ENCODE measurements around the gene BMI1. TPM values are rescaled to one million over a fixed set of nuclear protein-coding genes. Genes with fewer than 3 reads are reported as not detected.

BMI1 gene
- 21.6 to 33.1 TPM (median 22.0 TPM) in 3 replicates for polyA plus RNA-seq
- polyA plus RNA-seq (2011; ENCODE audit: low read depth), result 32.6 TPM
- 18.4 and 37.5 TPM in 2 replicates for polyA plus RNA-seq (2011; cell fraction: cytosol; rRNA removed)
- 19.7 and 28.5 TPM in 2 replicates for polyA plus RNA-seq (2011; cell fraction: nucleus; rRNA removed)
- 19.4 and 29.1 TPM in 2 replicates for polyA plus RNA-seq (2012; ENCODE audit: low replicate concordance)
- 22.3 to 46.3 TPM (median 46.3 TPM) in 3 replicates for polyA minus RNA-seq
- polyA minus RNA-seq (2011; cell fraction: cytosol; rRNA and poly(A)+ RNA removed), result 32.0 TPM
- polyA minus RNA-seq (2011; cell fraction: nucleus; rRNA and poly(A)+ RNA removed), result 4.9 and 18.2 TPM in 2 replicates

DNA sequence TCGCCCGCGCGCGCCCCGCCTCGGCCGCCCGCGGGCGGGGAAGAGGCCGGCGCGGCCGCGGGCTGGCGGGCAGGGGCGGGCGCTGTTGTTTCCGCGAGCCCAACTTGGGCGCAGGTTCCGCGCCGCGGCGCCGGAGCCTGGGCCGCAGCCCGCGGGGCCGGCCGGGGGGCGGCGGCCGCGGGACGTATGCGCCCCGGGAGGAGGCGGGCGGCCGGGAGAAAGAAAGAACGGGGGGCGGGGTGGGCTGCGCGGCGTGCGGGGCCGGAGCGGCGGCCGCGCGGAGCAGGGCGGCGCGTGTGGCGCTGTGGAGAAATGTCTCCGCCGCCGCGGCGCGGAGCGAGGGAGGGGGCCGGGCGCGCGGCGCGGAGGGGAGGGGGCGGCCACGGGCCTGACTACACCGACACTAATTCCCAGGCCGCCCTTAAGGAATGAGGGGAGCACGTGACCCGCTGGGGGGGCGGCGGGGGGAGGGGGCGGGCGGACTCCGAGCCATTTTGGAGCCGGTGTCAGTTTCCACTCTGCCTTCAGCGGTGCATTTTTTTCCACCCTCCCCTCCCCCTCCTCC lies at the start of gene BMI1:
BMI1 (plus strand) TSS at position 509 of the 565 bp plus-strand sequence. CDS start 5,351 bp downstream, outside the sequence.
- Histone ChIP-seq H3K4me2 (ENCODE audit: control insufficient read depth, extremely low read depth, insufficient read depth, low read depth, low read length) (peak within 1 kb of the TSS; percentile 76), H3K27ac (ENCODE audit: control insufficient read depth, insufficient read depth, low read length) (peak within 1 kb of the TSS; percentile 36), H3K9me1 (ENCODE audit: control insufficient read depth, extremely low read depth, insufficient read depth, low read length) (no peaks in the 10 kb centered on the region), H2AFZ (ENCODE audit: control insufficient read depth, low read length) (peak within 1 kb of the TSS; percentile 60), H3K9ac (ENCODE audit: control insufficient read depth, extremely low read depth, insufficient read depth, low read length) (peak within 1 kb of the TSS; percentile 79), H3K36me3 (ENCODE audit: control insufficient read depth in 2 of 2, extremely low read depth in 1 of 2, insufficient read depth in 2 of 2, low read length in 2 of 2) (no peaks in the 10 kb centered on the region), H3K27me3 (ENCODE audit: control insufficient read depth, extremely low read depth, insufficient read depth, low read length) (peaks cover 14% of the 10 kb centered on the region), H4K20me1 (ENCODE audit: control insufficient read depth, extremely low read depth, insufficient read depth, low read length) (no peaks in the 10 kb centered on the region), H3K9me3 (ENCODE audit: control insufficient read depth, low read depth, low read length) (no peaks in the 10 kb centered on the region), H3K4me3 (ENCODE audit: control insufficient read depth in 2 of 3, extremely low read depth in 1 of 3, insufficient read depth in 2 of 3, low read depth in 1 of 3, low read length in 3 of 3) (peak within 1 kb of the TSS; percentile 70 to 86 (median 74)), H3K79me2 (ENCODE audit: control insufficient read depth, insufficient read depth, low read length) (peaks cover 1% of the 10 kb centered on the region), H3K4me1 (ENCODE audit: control insufficient read depth, extremely low read depth, insufficient read depth, low read length) (peaks cover 21% of the 10 kb centered on the region)
- no peak for DNase-seq (ENCODE audit: low read depth, low spot score)
- no peak for FAIRE-seq
- dilution Hi-C loops (cut with MboI; ENCODE audit: extremely low pct_ligation_motif_present, low sequenced_read_pairs), result no loop called here
- TF ChIP-seq, protein P1, sequence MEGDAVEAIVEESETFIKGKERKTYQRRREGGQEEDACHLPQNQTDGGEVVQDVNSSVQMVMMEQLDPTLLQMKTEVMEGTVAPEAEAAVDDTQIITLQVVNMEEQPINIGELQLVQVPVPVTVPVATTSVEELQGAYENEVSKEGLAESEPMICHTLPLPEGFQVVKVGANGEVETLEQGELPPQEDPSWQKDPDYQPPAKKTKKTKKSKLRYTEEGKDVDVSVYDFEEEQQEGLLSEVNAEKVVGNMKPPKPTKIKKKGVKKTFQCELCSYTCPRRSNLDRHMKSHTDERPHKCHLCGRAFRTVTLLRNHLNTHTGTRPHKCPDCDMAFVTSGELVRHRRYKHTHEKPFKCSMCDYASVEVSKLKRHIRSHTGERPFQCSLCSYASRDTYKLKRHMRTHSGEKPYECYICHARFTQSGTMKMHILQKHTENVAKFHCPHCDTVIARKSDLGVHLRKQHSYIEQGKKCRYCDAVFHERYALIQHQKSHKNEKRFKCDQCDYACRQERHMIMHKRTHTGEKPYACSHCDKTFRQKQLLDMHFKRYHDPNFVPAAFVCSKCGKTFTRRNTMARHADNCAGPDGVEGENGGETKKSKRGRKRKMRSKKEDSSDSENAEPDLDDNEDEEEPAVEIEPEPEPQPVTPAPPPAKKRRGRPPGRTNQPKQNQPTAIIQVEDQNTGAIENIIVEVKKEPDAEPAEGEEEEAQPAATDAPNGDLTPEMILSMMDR (optimal IDR thresholded peaks at IDR 0.05 in 1 of 3, IDR thresholded peaks at IDR 0.05 in 1 of 3, conservative IDR thresholded peaks at IDR 0.05 in 1 of 3; ENCODE audit: extremely low read depth in 1 of 3, insufficient read depth in 2 of 3, low read length in 3 of 3), result no peak
- TF ChIP-seq EZH2 (IDR thresholded peaks at IDR 0.05; ENCODE audit: low read length), result no peak

DNA sequence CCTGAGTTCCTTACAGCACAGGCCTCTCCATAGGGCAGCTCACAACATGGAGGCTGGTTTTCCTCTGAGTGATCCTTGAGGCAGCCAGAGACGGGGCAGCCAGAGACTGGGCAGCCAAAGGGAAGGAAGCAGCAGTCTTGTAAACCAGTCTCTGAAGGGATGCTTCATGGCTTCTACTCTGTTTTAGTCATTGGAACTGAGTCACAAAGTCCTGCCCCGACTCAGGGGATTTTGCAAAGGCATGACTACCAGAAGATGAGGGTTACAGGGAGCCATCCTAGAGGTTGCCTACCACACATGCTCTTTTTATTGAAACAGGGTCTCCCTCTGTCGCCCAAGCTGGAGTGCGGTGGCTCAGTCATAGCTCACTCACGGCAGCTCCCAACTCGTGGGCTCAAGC lies 49.1 kb upstream of the BMI1 start:
- Histone ChIP-seq H3K36me3 (ENCODE audit: control insufficient read depth in 2 of 2, extremely low read depth in 1 of 2, insufficient read depth in 2 of 2, low read length in 2 of 2) (no peaks in the 10 kb centered on the region), H3K4me2 (ENCODE audit: control insufficient read depth, extremely low read depth, insufficient read depth, low read depth, low read length) (no peak overlapping the region), H3K4me1 (ENCODE audit: control insufficient read depth, extremely low read depth, insufficient read depth, low read length) (no peaks in the 10 kb centered on the region), H3K9me1 (ENCODE audit: control insufficient read depth, extremely low read depth, insufficient read depth, low read length) (no peaks in the 10 kb centered on the region), H3K9me3 (ENCODE audit: control insufficient read depth, low read depth, low read length) (no peaks in the 10 kb centered on the region), H3K4me3 (ENCODE audit: control insufficient read depth in 2 of 3, extremely low read depth in 1 of 3, insufficient read depth in 2 of 3, low read depth in 1 of 3, low read length in 3 of 3) (no peak overlapping the region), H2AFZ (ENCODE audit: control insufficient read depth, low read length) (no peak overlapping the region), H3K27ac (ENCODE audit: control insufficient read depth, insufficient read depth, low read length) (no peak overlapping the region), H4K20me1 (ENCODE audit: control insufficient read depth, extremely low read depth, insufficient read depth, low read length) (no peaks in the 10 kb centered on the region), H3K79me2 (ENCODE audit: control insufficient read depth, insufficient read depth, low read length) (no peaks in the 10 kb centered on the region), H3K9ac (ENCODE audit: control insufficient read depth, extremely low read depth, insufficient read depth, low read length) (no peak overlapping the region), H3K27me3 (ENCODE audit: control insufficient read depth, extremely low read depth, insufficient read depth, low read length) (no peaks in the 10 kb centered on the region)
- no peak for TF ChIP-seq EZH2 (IDR thresholded peaks at IDR 0.05; ENCODE audit: low read length)
- TF ChIP-seq, protein P1 (optimal IDR thresholded peaks at IDR 0.05 in 1 of 3, IDR thresholded peaks at IDR 0.05 in 1 of 3, conservative IDR thresholded peaks at IDR 0.05 in 1 of 3; ENCODE audit: extremely low read depth in 1 of 3, insufficient read depth in 2 of 3, low read length in 3 of 3), result no peak
- FAIRE-seq (no peak), DNase-seq (ENCODE audit: low read depth, low spot score) (no peak)
- dilution Hi-C loops (cut with MboI; ENCODE audit: extremely low pct_ligation_motif_present, low sequenced_read_pairs), result no loop called here
